ENCODE data around the gene UNC13B. TPM values are rescaled to one million over a fixed set of nuclear protein-coding genes. Genes with fewer than 3 reads are reported as not detected.

UNC13B gene
- polyA plus RNA-seq, 1 donor, result 20.5 TPM

GRCh38 chr9:35431467-35431866, 269.7 kb downstream of the UNC13B start:
- DNase-seq (ENCODE audit: low read depth), result no peak

GRCh38 chr9:35432076-35432475, 270.3 kb downstream of the UNC13B start:
- no peak for DNase-seq (ENCODE audit: low read depth)

- DNase-seq (ENCODE audit: low read depth), result no peak
These were observed 275.1 kb downstream of the UNC13B start for GRCh38 chr9:35436933-35437332.

- DNase-seq (ENCODE audit: low read depth), result no peak
These were observed 284.2 kb downstream of the UNC13B start for GRCh38 chr9:35446012-35446411.

- no peak for DNase-seq (ENCODE audit: low read depth)
These were observed 286.7 kb downstream of the UNC13B start for GRCh38 chr9:35448496-35448895.

GRCh38 chr9:35452481-35452880, 290.7 kb downstream of the UNC13B start:
- no peak for DNase-seq (ENCODE audit: low read depth)

- DNase-seq (ENCODE audit: low read depth), result no peak
These were observed 292.0 kb downstream of the UNC13B start for GRCh38 chr9:35453786-35454185.

Other genes starting within 250 kb of the UNC13B start
- gene PHF24, start 203.7 kb upstream of the UNC13B start, polyA plus RNA-seq (ENCODE audit: insufficient read length), result 0.09 TPM
- 61.6 TPM for gene DNAJB5, start 172.3 kb upstream of the UNC13B start, polyA plus RNA-seq (ENCODE audit: insufficient read length)
- gene VCP, start 89.4 kb upstream of the UNC13B start, polyA plus RNA-seq (ENCODE audit: insufficient read length), result 172 TPM
- 23.6 TPM for gene FANCG, start 82.1 kb upstream of the UNC13B start, polyA plus RNA-seq (ENCODE audit: insufficient read length)
- gene PIGO, start 65.4 kb upstream of the UNC13B start, polyA plus RNA-seq (ENCODE audit: insufficient read length), result 11.2 TPM
- 66.4 TPM for gene STOML2, start 58.9 kb upstream of the UNC13B start, polyA plus RNA-seq (ENCODE audit: insufficient read length)
- 12.0 TPM for gene ATOSB, start 46.1 kb upstream of the UNC13B start, polyA plus RNA-seq (ENCODE audit: insufficient read length)